ENCODE measurements around the gene MYH9. TPM values are rescaled to one million over a fixed set of nuclear protein-coding genes. Genes with fewer than 3 reads are reported as not detected.

Gene MYH9
- polyA plus RNA-seq, 1 of the 3 experiments (the other 2 are of a cell fraction), result 303 TPM

DNA sequence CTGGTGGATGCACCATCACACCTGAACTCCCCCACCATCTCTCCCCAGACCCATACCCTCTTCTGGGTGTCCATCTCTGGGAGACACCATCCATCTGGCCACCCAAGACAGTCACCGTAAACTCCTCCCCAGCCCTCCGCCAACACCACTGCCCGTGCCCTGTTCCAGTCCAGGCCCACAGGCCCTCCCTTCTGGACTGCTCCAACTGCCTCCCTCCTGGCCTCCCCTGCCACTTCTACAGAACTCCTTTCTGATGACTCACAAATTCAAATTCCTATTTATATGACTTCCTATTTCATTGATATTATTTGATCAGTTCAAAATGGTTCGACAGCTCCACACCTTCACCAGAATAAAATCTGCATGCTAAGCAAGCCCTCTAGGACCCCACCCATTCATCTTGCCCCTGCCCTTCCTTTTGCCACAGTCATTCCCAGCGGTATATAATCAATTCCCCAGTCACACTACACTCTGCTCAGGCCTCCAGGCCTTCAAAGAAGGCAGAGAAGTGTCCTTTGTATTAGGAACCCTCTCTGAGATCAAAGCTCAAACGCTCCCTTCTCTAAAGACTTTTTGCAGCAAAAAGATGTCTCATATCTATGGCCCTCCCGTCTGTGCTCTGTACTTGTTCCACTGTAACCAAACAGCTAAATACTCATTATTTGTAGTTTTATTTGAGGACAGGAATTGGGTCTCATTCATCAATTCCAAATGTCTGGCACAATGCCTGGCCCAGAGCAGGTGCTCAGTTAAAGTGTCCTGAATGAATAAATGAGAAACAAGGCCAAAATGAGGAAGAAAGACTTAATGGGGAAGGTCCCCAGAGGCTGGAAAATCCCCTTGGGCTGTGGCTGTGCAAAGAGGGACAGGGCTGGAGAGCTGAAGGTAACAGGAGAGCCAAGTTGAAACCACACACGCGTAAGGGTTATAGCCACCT, 29.0 kb downstream of the MYH9 start:
- Histone ChIP-seq H3K27me3 (ENCODE audit: insufficient read depth) (no peaks in the 10 kb centered on the region), H3K27ac (ENCODE audit: low read depth in 2 of 2, low read length in 1 of 2) (peak overlapping the region; percentile 43 to 75; a peak in 3 of 4 replicates), H3K9ac (peak overlapping the region; percentile 33; the same call in 1 of the 2 replicates), H3K4me3 (ENCODE audit: low read depth in 2 of 2, low read length in 1 of 2) (no peak overlapping the region), H3K36me3 (replicated peaks in 1 of 2; ENCODE audit: control insufficient read depth in 1 of 2, insufficient read depth in 2 of 2, low read length in 1 of 2) (peaks cover 5 to 8% of the 10 kb centered on the region in 2 experiments), H3K9me3 (no peaks in the 10 kb centered on the region), H4K20me1 (ENCODE audit: insufficient read depth) (peaks cover 99% of the 10 kb centered on the region), H3K9me2 (no peaks in the 10 kb centered on the region), H3K4me1 (ENCODE audit: control insufficient read depth in 1 of 2, insufficient read depth in 2 of 2, low read depth in 1 of 2, low read length in 1 of 2) (peaks cover 22 to 68% of the 10 kb centered on the region in 2 experiments; a peak in 3 of 4 replicates), H2AFZ (ENCODE audit: low read depth) (no peak overlapping the region), H3K79me2 (ENCODE audit: insufficient read depth) (peaks cover 100% of the 10 kb centered on the region), H3K4me2 (peak overlapping the region; percentile 66), H3F3A (replicated peaks; ENCODE audit: insufficient read depth) (peaks cover 60% of the 10 kb centered on the region)
- WGBS (ENCODE audit: low lambda C conversion rate), result 69% methylated on average over 9 of the region's 9 CpGs
- TF ChIP-seq CHD2 (IDR thresholded peaks at IDR 0.05; ENCODE audit: low read length, partially characterized antibody) (no peak), GABPA (IDR thresholded peaks at IDR 0.05; ENCODE audit: low read depth) (no peak), GATA2 (CRISPR knock-in tag; IDR thresholded peaks at IDR 0.05) (no peak), NRF1 (IDR thresholded peaks at IDR 0.05; ENCODE audit: low read depth, low read length) (no peak), SMC3 (IDR thresholded peaks at IDR 0.05; ENCODE audit: low read depth, low read length) (no peak), RAD21 (IDR thresholded peaks at IDR 0.05; ENCODE audit: low read length) (no peak), FOSL2 (IDR thresholded peaks at IDR 0.05; ENCODE audit: borderline replicate concordance, low read depth) (peak; percentile 59; the same call in 1 of the 2 replicates), JUND (IDR thresholded peaks at IDR 0.05) (peak; percentile 60), TAF1 (IDR thresholded peaks at IDR 0.05; ENCODE audit: borderline replicate concordance, low read depth, low read length) (no peak), ELF1 (IDR thresholded peaks at IDR 0.05) (0 out of 2 replicates have a peak, but pooled peaks have one; percentile 6), EP300 (IDR thresholded peaks at IDR 0.05; ENCODE audit: borderline replicate concordance in 1 of 2, low read depth in 1 of 2, low read length in 1 of 2) (0 out of 4 replicates have a peak, but pooled peaks of 1 of the 2 experiments have one; percentile 24), RCOR1 (IDR thresholded peaks at IDR 0.05; ENCODE audit: low read length) (no peak), TCF12 (IDR thresholded peaks at IDR 0.05) (0 out of 2 replicates have a peak, but pooled peaks have one; percentile 33), POLR2AphosphoS5 (IDR thresholded peaks at IDR 0.05; ENCODE audit: low read depth, low read length) (no peak), FOXJ3 (CRISPR knock-in tag; IDR thresholded peaks at IDR 0.05) (no peak), RFX5 (IDR thresholded peaks at IDR 0.05; ENCODE audit: low read length) (no peak)
- TF ChIP-seq, protein P1, sequence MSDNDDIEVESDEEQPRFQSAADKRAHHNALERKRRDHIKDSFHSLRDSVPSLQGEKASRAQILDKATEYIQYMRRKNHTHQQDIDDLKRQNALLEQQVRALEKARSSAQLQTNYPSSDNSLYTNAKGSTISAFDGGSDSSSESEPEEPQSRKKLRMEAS (IDR thresholded peaks at IDR 0.05; ENCODE audit: low read depth), result no peak
- TF ChIP-seq, protein P2, sequence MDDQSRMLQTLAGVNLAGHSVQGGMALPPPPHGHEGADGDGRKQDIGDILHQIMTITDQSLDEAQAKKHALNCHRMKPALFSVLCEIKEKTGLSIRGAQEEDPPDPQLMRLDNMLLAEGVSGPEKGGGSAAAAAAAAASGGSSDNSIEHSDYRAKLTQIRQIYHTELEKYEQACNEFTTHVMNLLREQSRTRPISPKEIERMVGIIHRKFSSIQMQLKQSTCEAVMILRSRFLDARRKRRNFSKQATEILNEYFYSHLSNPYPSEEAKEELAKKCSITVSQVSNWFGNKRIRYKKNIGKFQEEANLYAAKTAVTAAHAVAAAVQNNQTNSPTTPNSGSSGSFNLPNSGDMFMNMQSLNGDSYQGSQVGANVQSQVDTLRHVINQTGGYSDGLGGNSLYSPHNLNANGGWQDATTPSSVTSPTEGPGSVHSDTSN (IDR thresholded peaks at IDR 0.05), result 0 out of 2 replicates have a peak, but pooled peaks have one; percentile 3
- TF ChIP-seq, protein P3, sequence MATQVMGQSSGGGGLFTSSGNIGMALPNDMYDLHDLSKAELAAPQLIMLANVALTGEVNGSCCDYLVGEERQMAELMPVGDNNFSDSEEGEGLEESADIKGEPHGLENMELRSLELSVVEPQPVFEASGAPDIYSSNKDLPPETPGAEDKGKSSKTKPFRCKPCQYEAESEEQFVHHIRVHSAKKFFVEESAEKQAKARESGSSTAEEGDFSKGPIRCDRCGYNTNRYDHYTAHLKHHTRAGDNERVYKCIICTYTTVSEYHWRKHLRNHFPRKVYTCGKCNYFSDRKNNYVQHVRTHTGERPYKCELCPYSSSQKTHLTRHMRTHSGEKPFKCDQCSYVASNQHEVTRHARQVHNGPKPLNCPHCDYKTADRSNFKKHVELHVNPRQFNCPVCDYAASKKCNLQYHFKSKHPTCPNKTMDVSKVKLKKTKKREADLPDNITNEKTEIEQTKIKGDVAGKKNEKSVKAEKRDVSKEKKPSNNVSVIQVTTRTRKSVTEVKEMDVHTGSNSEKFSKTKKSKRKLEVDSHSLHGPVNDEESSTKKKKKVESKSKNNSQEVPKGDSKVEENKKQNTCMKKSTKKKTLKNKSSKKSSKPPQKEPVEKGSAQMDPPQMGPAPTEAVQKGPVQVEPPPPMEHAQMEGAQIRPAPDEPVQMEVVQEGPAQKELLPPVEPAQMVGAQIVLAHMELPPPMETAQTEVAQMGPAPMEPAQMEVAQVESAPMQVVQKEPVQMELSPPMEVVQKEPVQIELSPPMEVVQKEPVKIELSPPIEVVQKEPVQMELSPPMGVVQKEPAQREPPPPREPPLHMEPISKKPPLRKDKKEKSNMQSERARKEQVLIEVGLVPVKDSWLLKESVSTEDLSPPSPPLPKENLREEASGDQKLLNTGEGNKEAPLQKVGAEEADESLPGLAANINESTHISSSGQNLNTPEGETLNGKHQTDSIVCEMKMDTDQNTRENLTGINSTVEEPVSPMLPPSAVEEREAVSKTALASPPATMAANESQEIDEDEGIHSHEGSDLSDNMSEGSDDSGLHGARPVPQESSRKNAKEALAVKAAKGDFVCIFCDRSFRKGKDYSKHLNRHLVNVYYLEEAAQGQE (IDR thresholded peaks at IDR 0.05; ENCODE audit: low read depth, low read length), result no peak
- ChIA-PET CTCF (interaction anchor here (0.9 to 1.1 kb wide), 2 partner anchors 11 kb away, joined by 3 read pairs; no protein-coding TSS in a partner anchor), POLR2A (interaction anchor here (0.7 kb wide), 1 partner anchor 307 kb away, joined by 3 read pairs; no protein-coding TSS in a partner anchor)
- no peak for DNase-seq

Data from SK-N-SH (cell line).